ENCODE results near the gene SIGLEC10. TPM values are rescaled to one million over a fixed set of nuclear protein-coding genes. Genes with fewer than 3 reads are reported as not detected.

The SIGLEC10 gene
- total RNA-seq, 4 donors from 2014 or later: 0.87 to 1.3 (median 0.98) TPM; not detected in 1

GRCh38 chr19:51458051-51458645 lies 40.7 kb upstream of the SIGLEC10 start, which contains the start of gene SIGLEC8:
SIGLEC8 (minus strand) TSS chr19:51458454; CDS start chr19:51458387, 67 bp downstream.
- no peak within 1 kb of the TSS for H3K27ac ChIP-seq
- H3K27me3 ChIP-seq: peaks cover 4 to 5% (median 4%) of the 10 kb centered on the region in 3 donors
- TF ChIP-seq POLR2A (IDR thresholded peaks at IDR 0.05) (no peak), CTCF (IDR thresholded peaks at IDR 0.05 in 4 of 5, conservative IDR thresholded peaks at IDR 0.05 in 1 of 5) (no peak)
- ATAC-seq: no peak
- H3K4me1 ChIP-seq: no peaks in the 10 kb centered on the region
- no peaks in the 10 kb centered on the region for H3K36me3 ChIP-seq
- H3K4me3 ChIP-seq: no peak within 1 kb of the TSS
- no peaks in the 10 kb centered on the region for H3K9me3 ChIP-seq
- in situ Hi-C loops (cut with MboI; ENCODE audit: low sequenced_read_pairs in 4 of 4) (loop anchor here in 2 of 4 donors (25.0 kb wide), 1 partner anchor 204 kb away; no protein-coding TSS in a partner anchor), intact Hi-C loops (cut with DNase I; ENCODE audit: low total_unique reads) (no loop called here)
- DNase-seq: no peak

- in situ Hi-C loops (cut with MboI; ENCODE audit: low sequenced_read_pairs in 4 of 4): loop anchor here in 2 of 4 donors (25.0 kb wide), 1 partner anchor 205 kb away; no protein-coding TSS in a partner anchor
- ATAC-seq (no peak), DNase-seq (no peak)
- Histone ChIP-seq H3K9me3 (no peaks in the 10 kb centered on the region), H3K36me3 (no peaks in the 10 kb centered on the region), H3K27ac (no peak overlapping the region), H3K4me3 (no peak overlapping the region), H3K4me1 (no peaks in the 10 kb centered on the region), H3K27me3 (peaks cover 0 to 4% (median 4%) of the 10 kb centered on the region in 3 donors)
- TF ChIP-seq CTCF (IDR thresholded peaks at IDR 0.05 in 4 of 5, conservative IDR thresholded peaks at IDR 0.05 in 1 of 5) (no peak), POLR2A (IDR thresholded peaks at IDR 0.05) (no peak)
- intact Hi-C loops (cut with DNase I; ENCODE audit: low total_unique reads): no loop called here
These were observed 40.0 kb upstream of the SIGLEC10 start for GRCh38 chr19:51457351-51458013.

- DNase-seq (no peak), ATAC-seq (no peak)
- no peak overlapping the region for H3K27ac ChIP-seq
- peaks cover 0 to 4% (median 2%) of the 10 kb centered on the region in 3 donors for H3K27me3 ChIP-seq
- no peaks in the 10 kb centered on the region for H3K36me3 ChIP-seq
- intact Hi-C loops (cut with DNase I; ENCODE audit: low total_unique reads) (no loop called here), in situ Hi-C loops (cut with MboI; ENCODE audit: low sequenced_read_pairs in 4 of 4) (loop anchor here in 2 of 4 donors (25.0 kb wide), 1 partner anchor 206 kb away; no protein-coding TSS in a partner anchor)
- H3K4me3 ChIP-seq: no peak overlapping the region
- TF ChIP-seq CTCF (IDR thresholded peaks at IDR 0.05 in 4 of 5, conservative IDR thresholded peaks at IDR 0.05 in 1 of 5): no peak
- TF ChIP-seq POLR2A (IDR thresholded peaks at IDR 0.05): no peak
- no peaks in the 10 kb centered on the region for H3K4me1 ChIP-seq
- H3K9me3 ChIP-seq: no peaks in the 10 kb centered on the region
These were observed 39.3 kb upstream of the SIGLEC10 start for GRCh38 chr19:51456541-51457290.

DNA sequence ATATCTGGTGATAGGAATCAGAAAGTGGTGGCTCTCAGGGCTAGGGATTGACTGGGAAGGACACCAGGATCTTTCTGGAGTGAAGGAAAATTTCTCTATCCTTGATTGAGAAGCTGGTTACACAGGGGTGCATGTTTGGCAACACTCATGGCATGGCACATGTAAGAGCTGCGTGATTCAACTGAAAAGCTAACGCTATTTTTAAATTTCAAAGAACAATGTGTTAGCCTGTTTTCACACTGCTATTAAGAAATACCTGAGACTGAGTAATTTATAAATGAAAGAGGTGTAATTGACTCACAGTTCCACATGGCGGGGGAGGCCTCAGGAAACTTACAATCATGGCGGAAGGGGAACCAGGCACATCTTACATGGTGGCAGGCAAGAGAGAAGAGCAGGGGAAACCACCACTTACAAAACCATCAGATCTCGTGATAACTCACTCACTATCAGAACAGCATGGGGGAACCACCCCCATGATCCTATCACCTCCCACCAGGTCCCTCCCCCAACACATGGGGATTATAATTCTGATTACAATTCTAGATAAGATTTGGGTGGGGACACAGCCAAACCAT lies 33.4 kb upstream of the SIGLEC10 start:
- H3K27ac ChIP-seq: no peak overlapping the region

More for the DNA sequence above, 33.4 kb upstream of the SIGLEC10 start:
- no peak overlapping the region for H3K4me3 ChIP-seq
- peaks cover 0 to 2% (median 0%) of the 10 kb centered on the region in 3 donors for H3K27me3 ChIP-seq
- intact Hi-C loops (cut with DNase I; ENCODE audit: low total_unique reads) (no loop called here), in situ Hi-C loops (cut with MboI; ENCODE audit: low sequenced_read_pairs in 4 of 4) (loop anchor here in 2 of 4 donors (25.0 kb wide), 1 partner anchor 211 kb away; no protein-coding TSS in a partner anchor)
- H3K9me3 ChIP-seq: no peaks in the 10 kb centered on the region
- no peak for ATAC-seq
- no peaks in the 10 kb centered on the region for H3K36me3 ChIP-seq
- no peak for DNase-seq
- no peak for TF ChIP-seq CTCF (IDR thresholded peaks at IDR 0.05 in 4 of 5, conservative IDR thresholded peaks at IDR 0.05 in 1 of 5)
- no peak for TF ChIP-seq POLR2A (IDR thresholded peaks at IDR 0.05)
- no peaks in the 10 kb centered on the region for H3K4me1 ChIP-seq

Measured in gastrocnemius medialis (tissue), 4 donors.